NAMALWA (cell line): Measurements from ENCODE around the gene CCL25.
"Not testable (repeated sequence)": the region's sequence is repeated elsewhere in the genome, so short reads cannot be mapped to it uniquely, and the experiment has no call there.

Experiments
- DNase-seq: peaks from one replicate; pipeline ENCODE4 v3.0.0-alpha.2; 2015; ENCODE audit warnings: low spot score

CCL25 gene

GRCh38 chr19:8052464-8052859 is at the start of gene CCL25:
TSS of gene CCL25 (plus strand) at chr19:8052760. CDS start at chr19:8053050, 290 bp downstream.
- no peak for DNase-seq

GRCh38 chr19:8004001-8004400 is 48.6 kb upstream of the CCL25 start:
- no peak for DNase-seq

GRCh38 chr19:8004723-8005513 is 47.6 kb upstream of the CCL25 start:
- DNase-seq = peak; percentile 44

- DNase-seq = peak; percentile 92
Measured at GRCh38 chr19:8005534-8006256, 46.9 kb upstream of the CCL25 start, which contains the start of gene ELAVL1. TSS of gene ELAVL1 (minus strand) at chr19:8005641. CDS start at chr19:7991815, 13,826 bp downstream.

GRCh38 chr19:8017808-8018207 is 34.8 kb upstream of the CCL25 start:
- peak; percentile 82 for DNase-seq

GRCh38 chr19:8020681-8021080 is 31.9 kb upstream of the CCL25 start:
- no peak for DNase-seq

GRCh38 chr19:8021374-8021773 is 31.2 kb upstream of the CCL25 start:
- DNase-seq = no peak

- DNase-seq = no peak
Measured at GRCh38 chr19:8022275-8022674, 30.3 kb upstream of the CCL25 start.

GRCh38 chr19:8023371-8023770 is 29.2 kb upstream of the CCL25 start:
- DNase-seq = no peak

- not testable (repeated sequence) for DNase-seq
Measured at GRCh38 chr19:8024256-8024655, 28.3 kb upstream of the CCL25 start.

- DNase-seq = no peak
Measured at GRCh38 chr19:8025316-8025715, 27.2 kb upstream of the CCL25 start.

- no peak for DNase-seq
Measured at GRCh38 chr19:8028951-8029491, 23.5 kb upstream of the CCL25 start.

- no peak for DNase-seq
Measured at GRCh38 chr19:8030960-8031359, 21.6 kb upstream of the CCL25 start.

GRCh38 chr19:8033287-8034177 is 19.0 kb upstream of the CCL25 start:
- not testable (repeated sequence) for DNase-seq

GRCh38 chr19:8034178-8034525 is 18.4 kb upstream of the CCL25 start:
- no peak for DNase-seq

GRCh38 chr19:8036434-8037099 is 16.0 kb upstream of the CCL25 start:
- DNase-seq = no peak

- DNase-seq = no peak
Measured at GRCh38 chr19:8038815-8039214, 13.7 kb upstream of the CCL25 start.

- DNase-seq = no peak
Measured at GRCh38 chr19:8039231-8039630, 13.3 kb upstream of the CCL25 start.

- no peak for DNase-seq
Measured at GRCh38 chr19:8041531-8041931, 11.0 kb upstream of the CCL25 start.

- no peak for DNase-seq
Measured at GRCh38 chr19:8042900-8043299, 9.7 kb upstream of the CCL25 start.

GRCh38 chr19:8044018-8044417 is 8.5 kb upstream of the CCL25 start:
- no peak for DNase-seq
